Tibial nerve (tissue), 3 donors: ENCODE data around the gene TMA7.

ENCODE experiments used
- CTCF ChIP-seq, 5 experiments: fragments of 200-600 bp in 3 of 5; fragments of 450-650 bp in 2 of 5; sonication (generic) in 3 of 5; IDR thresholded peaks; one replicate each; pipeline ENCODE4 v1.5.1; 2016 to 2019; ENCODE audit warnings: antibody characterized with exemption in 5 of 5, mild to moderate bottlenecking in 3 of 5, moderate library complexity in 2 of 5
- POLR2A ChIP-seq, 2 donors: fragments of 450-650 bp; IDR thresholded peaks; one replicate each; pipeline ENCODE4 v1.6.1; 2017; ENCODE audit warnings: antibody characterized with exemption in 2 of 2, mild to moderate bottlenecking in 2 of 2, moderate library complexity in 2 of 2

GRCh38 chr3:48464713-48465221 is 24.7 kb downstream of the TMA7 start:
- TF ChIP-seq POLR2A (IDR thresholded peaks at IDR 0.05), result no peak
- TF ChIP-seq CTCF (IDR thresholded peaks at IDR 0.05), result no peak
